Measurements from ENCODE around the gene RTP2. TPM values are rescaled to one million over a fixed set of nuclear protein-coding genes. Genes with fewer than 3 reads are reported as not detected.

Gene RTP2
- total RNA-seq, 2 experiments from 2014 or later = not detected

DNA sequence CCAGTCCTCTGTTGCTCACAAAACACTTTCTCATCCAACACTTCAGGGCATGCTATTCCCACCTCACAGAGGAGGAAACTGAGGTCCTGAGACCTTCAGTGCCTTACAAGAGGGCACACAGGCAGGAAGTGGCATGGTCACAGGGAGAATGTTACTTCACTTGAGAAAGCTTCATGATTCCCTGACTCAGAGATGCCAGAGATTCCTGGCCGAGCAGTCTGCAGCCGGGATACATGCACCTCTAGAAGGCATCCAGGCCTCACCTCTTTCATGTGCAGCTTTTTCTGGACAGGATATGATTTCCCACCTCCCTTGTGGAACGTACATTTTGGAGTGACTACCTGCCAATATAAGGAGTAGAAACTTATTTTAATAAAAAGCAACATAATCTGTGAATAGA, 29.3 kb downstream of the RTP2 start:
- Mint-ChIP-seq H3K27me3 (peaks cover 85% of the 10 kb centered on the region), H3K27ac (no peak overlapping the region)
- peaks cover 22 to 58% of the 10 kb centered on the region in 2 experiments for H3K27me3 ChIP-seq (ENCODE audit: control insufficient read depth in 1 of 2, insufficient read depth in 2 of 2, low read length in 2 of 2)

GRCh38 chr3:187669675-187670504, 32.5 kb downstream of the RTP2 start, which contains the start of gene SST:
TSS of gene SST (minus strand) at chr3:187670394. CDS start at chr3:187670291, 103 bp downstream.
- H3K27me3 Mint-ChIP-seq = peaks cover 86% of the 10 kb centered on the region
- H3K36me3 Mint-ChIP-seq (ENCODE audit: low read depth) = no peaks in the 10 kb centered on the region
- no peaks in the 10 kb centered on the region for H3K4me1 Mint-ChIP-seq (ENCODE audit: low read depth)
- ATAC-seq (ENCODE audit: poor library complexity) (no peak), DNase-seq (peak in 3 of 14 experiments; percentile 3 to 19 (median 9))
- intact Hi-C loops (cut with DNase I, micrococcal nuclease) = loop anchor here in 1 of 2 experiments (10.0 kb wide), 1 partner anchor 825 kb away; the partner anchor contains the start of gene ADIPOQ
- no peaks in the 10 kb centered on the region for H3K9me3 Mint-ChIP-seq
- CTCF ChIA-PET = interaction anchor here (0.8 to 3.1 kb wide), 2 partner anchors 10 kb away, joined by 3 to 15 read pairs; no protein-coding TSS in a partner anchor
- Histone ChIP-seq H3K4me3 (ENCODE audit: low read length) (no peak within 1 kb of the TSS), H3K36me3 (ENCODE audit: insufficient read depth, low read length) (no peaks in the 10 kb centered on the region), H3K9me3 (ENCODE audit: control insufficient read depth in 1 of 2, insufficient read depth in 1 of 2, low read length in 2 of 2) (peaks cover 0 to 9% of the 10 kb centered on the region in 2 experiments), H3K27ac (ENCODE audit: low read depth in 1 of 2, low read length in 2 of 2) (no peak within 1 kb of the TSS), H3K4me1 (ENCODE audit: insufficient read depth, low read length) (no peaks in the 10 kb centered on the region), H3K27me3 (ENCODE audit: control insufficient read depth in 1 of 2, insufficient read depth in 2 of 2, low read length in 2 of 2) (peaks cover 22 to 61% of the 10 kb centered on the region in 2 experiments)
- H3K4me3 Mint-ChIP-seq = no peak within 1 kb of the TSS
- TF ChIP-seq, protein P1, sequence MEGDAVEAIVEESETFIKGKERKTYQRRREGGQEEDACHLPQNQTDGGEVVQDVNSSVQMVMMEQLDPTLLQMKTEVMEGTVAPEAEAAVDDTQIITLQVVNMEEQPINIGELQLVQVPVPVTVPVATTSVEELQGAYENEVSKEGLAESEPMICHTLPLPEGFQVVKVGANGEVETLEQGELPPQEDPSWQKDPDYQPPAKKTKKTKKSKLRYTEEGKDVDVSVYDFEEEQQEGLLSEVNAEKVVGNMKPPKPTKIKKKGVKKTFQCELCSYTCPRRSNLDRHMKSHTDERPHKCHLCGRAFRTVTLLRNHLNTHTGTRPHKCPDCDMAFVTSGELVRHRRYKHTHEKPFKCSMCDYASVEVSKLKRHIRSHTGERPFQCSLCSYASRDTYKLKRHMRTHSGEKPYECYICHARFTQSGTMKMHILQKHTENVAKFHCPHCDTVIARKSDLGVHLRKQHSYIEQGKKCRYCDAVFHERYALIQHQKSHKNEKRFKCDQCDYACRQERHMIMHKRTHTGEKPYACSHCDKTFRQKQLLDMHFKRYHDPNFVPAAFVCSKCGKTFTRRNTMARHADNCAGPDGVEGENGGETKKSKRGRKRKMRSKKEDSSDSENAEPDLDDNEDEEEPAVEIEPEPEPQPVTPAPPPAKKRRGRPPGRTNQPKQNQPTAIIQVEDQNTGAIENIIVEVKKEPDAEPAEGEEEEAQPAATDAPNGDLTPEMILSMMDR (IDR thresholded peaks at IDR 0.05) = no peak
- POLR2A ChIA-PET = no interaction called here
- H3K27ac Mint-ChIP-seq = no peak within 1 kb of the TSS

More for the DNA sequence above, 29.3 kb downstream of the RTP2 start:
- Histone ChIP-seq H3K4me1 (ENCODE audit: insufficient read depth, low read length) (no peaks in the 10 kb centered on the region), H3K9me3 (ENCODE audit: control insufficient read depth in 1 of 2, insufficient read depth in 1 of 2, low read length in 2 of 2) (peaks cover 0 to 9% of the 10 kb centered on the region in 2 experiments), H3K27ac (ENCODE audit: low read depth in 1 of 2, low read length in 2 of 2) (no peak overlapping the region), H3K4me3 (ENCODE audit: low read length) (no peak overlapping the region), H3K36me3 (ENCODE audit: insufficient read depth, low read length) (no peaks in the 10 kb centered on the region)
- no peaks in the 10 kb centered on the region for H3K36me3 Mint-ChIP-seq (ENCODE audit: low read depth)
- H3K4me3 Mint-ChIP-seq = no peak overlapping the region
- intact Hi-C loops (cut with DNase I, micrococcal nuclease) = loop anchor here in 1 of 2 experiments (10.0 kb wide), 1 partner anchor 828 kb away; the partner anchor contains the start of gene ADIPOQ
- no peaks in the 10 kb centered on the region for H3K4me1 Mint-ChIP-seq (ENCODE audit: low read depth)
- ChIA-PET CTCF (no interaction called here), POLR2A (no interaction called here)
- ATAC-seq (ENCODE audit: poor library complexity) (no peak), DNase-seq (no peak)
- no peaks in the 10 kb centered on the region for H3K9me3 Mint-ChIP-seq
- TF ChIP-seq, protein P1 (IDR thresholded peaks at IDR 0.05) = no peak

DNA sequence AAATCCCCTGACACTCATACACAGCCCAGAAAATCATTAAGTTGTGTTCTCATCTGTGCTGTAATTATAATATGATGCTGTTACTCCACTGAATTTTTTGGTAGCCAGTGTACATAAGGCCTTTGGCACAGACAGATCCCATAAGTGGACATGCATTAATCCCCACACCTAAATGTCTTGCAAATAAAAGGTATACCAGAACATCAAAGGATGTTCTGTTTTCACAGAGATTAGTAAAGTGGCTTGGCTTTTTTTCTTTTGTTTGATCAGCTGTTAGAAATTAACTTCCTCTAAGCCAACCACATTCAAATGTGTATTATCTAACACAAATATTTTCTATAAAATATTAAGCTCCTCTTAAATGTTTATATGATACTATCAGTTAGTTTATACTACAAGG, 34.8 kb downstream of the RTP2 start:
- intact Hi-C loops (cut with DNase I, micrococcal nuclease) = no loop called here
- Histone ChIP-seq H3K27ac (ENCODE audit: low read depth in 1 of 2, low read length in 2 of 2) (no peak overlapping the region), H3K36me3 (ENCODE audit: insufficient read depth, low read length) (no peaks in the 10 kb centered on the region), H3K9me3 (ENCODE audit: control insufficient read depth in 1 of 2, insufficient read depth in 1 of 2, low read length in 2 of 2) (peaks cover 0 to 9% of the 10 kb centered on the region in 2 experiments), H3K4me1 (ENCODE audit: insufficient read depth, low read length) (no peaks in the 10 kb centered on the region), H3K4me3 (ENCODE audit: low read length) (no peak overlapping the region), H3K27me3 (ENCODE audit: control insufficient read depth in 1 of 2, insufficient read depth in 2 of 2, low read length in 2 of 2) (peaks cover 17 to 55% of the 10 kb centered on the region in 2 experiments)
- Mint-ChIP-seq H3K36me3 (ENCODE audit: low read depth) (no peaks in the 10 kb centered on the region), H3K27ac (no peak overlapping the region), H3K27me3 (peaks cover 78% of the 10 kb centered on the region), H3K9me3 (no peaks in the 10 kb centered on the region), H3K4me1 (ENCODE audit: low read depth) (no peaks in the 10 kb centered on the region), H3K4me3 (no peak overlapping the region)
- TF ChIP-seq, protein P1 (IDR thresholded peaks at IDR 0.05) = no peak
- ChIA-PET CTCF (interaction anchor here (3.1 kb wide), 1 partner anchor 12 kb away, joined by 15 read pairs; no protein-coding TSS in a partner anchor), POLR2A (no interaction called here)
- ATAC-seq (ENCODE audit: poor library complexity) (no peak), DNase-seq (no peak)

All from CD4-positive, alpha-beta T cell (primary cell).